Measurements from ENCODE around the gene RSU1.

DNA sequence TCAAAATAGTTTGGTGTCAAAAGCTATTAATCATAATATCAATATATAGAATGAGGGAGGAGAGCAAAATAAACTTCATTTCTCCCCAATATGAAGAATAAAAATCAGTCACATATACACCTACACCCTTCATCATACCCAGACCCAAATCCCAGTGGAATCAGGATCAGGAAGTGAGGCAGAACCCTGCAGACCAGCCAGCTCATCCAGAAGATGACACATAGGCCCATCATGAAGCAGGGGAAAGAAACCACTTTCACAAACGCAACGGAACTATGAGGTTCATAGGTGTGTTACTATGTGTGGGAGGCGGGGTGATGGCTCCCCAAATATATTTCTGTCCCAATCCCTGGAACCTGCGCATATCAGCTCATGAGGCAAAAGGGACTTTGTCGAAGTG lies 89.0 kb downstream of the RSU1 start:
- TF ChIP-seq, protein P1, sequence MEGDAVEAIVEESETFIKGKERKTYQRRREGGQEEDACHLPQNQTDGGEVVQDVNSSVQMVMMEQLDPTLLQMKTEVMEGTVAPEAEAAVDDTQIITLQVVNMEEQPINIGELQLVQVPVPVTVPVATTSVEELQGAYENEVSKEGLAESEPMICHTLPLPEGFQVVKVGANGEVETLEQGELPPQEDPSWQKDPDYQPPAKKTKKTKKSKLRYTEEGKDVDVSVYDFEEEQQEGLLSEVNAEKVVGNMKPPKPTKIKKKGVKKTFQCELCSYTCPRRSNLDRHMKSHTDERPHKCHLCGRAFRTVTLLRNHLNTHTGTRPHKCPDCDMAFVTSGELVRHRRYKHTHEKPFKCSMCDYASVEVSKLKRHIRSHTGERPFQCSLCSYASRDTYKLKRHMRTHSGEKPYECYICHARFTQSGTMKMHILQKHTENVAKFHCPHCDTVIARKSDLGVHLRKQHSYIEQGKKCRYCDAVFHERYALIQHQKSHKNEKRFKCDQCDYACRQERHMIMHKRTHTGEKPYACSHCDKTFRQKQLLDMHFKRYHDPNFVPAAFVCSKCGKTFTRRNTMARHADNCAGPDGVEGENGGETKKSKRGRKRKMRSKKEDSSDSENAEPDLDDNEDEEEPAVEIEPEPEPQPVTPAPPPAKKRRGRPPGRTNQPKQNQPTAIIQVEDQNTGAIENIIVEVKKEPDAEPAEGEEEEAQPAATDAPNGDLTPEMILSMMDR (IDR thresholded peaks at IDR 0.05): no peak
- TF ChIP-seq POLR2A (IDR thresholded peaks at IDR 0.05): no peak
